Spleen (tissue), 11 donors: ENCODE data around the gene NFKBIE. TPM values are rescaled to one million over a fixed set of nuclear protein-coding genes. Genes with fewer than 3 reads are reported as not detected.
A peak's percentile ranks its signal among the peaks of the same experiment; 100 is the strongest.

Experiments used
- DNase-seq: peaks from one replicate; pipeline ENCODE4 v3.0.0-alpha.2; 2020
- H3K27ac ChIP-seq, 8 donors: fragments of 200-600 bp; sonication (generic) in 7 of 8; 1 replicate in 4 of 8; 2 replicates in 4 of 8; pipeline versions ENCODE4 v1.5.0 to v1.8.0; 2016 to 2021; ENCODE audit warnings: inconsistent platforms in 4 of 8, mild to moderate bottlenecking in 4 of 8, moderate library complexity in 1 of 8
- H3K27me3 ChIP-seq, 7 donors: fragments of 200-600 bp; sonication (generic) in 6 of 7; replicated peaks in 1 of 7; 1 replicate in 4 of 7; 2 replicates in 3 of 7; pipeline versions ENCODE4 v1.5.0 to v1.8.0; 2016 to 2021; ENCODE audit warnings: inconsistent platforms in 3 of 7, mild to moderate bottlenecking in 1 of 7
- H3K36me3 ChIP-seq, 6 donors: fragments of 200-600 bp; sonication (generic) in 5 of 6; 1 replicate in 4 of 6; 2 replicates in 2 of 6; pipeline versions ENCODE4 v1.5.0 to v1.8.0; 2016 to 2021; ENCODE audit warnings: inconsistent platforms in 2 of 6
- H3K4me1 ChIP-seq, 6 donors: fragments of 200-600 bp; sonication (generic) in 5 of 6; 1 replicate in 3 of 6; 2 replicates in 3 of 6; pipeline versions ENCODE4 v1.5.0 to v1.8.0; 2016 to 2021; ENCODE audit warnings: inconsistent platforms in 3 of 6
- H3K4me3 ChIP-seq, 8 donors: fragments of 200-600 bp; sonication (generic) in 7 of 8; 1 replicate in 4 of 8; 2 replicates in 4 of 8; pipeline versions ENCODE4 v1.5.0 to v1.8.0; 2016 to 2021; ENCODE audit warnings: inconsistent platforms in 4 of 8, mild to moderate bottlenecking in 4 of 8, moderate library complexity in 2 of 8
- H3K9me3 ChIP-seq, 8 donors: fragments of 200-600 bp; sonication (generic) in 7 of 8; 1 replicate in 4 of 8; 2 replicates in 4 of 8; pipeline versions ENCODE4 v1.5.0 to v1.8.0; 2016 to 2021; ENCODE audit warnings: inconsistent platforms in 4 of 8
- CTCF ChIP-seq, 11 experiments: fragments of 200-600 bp in 7 of 11; fragments of 450-650 bp in 4 of 11; sonication (generic) in 4 of 11; IDR thresholded peaks in 8 of 11; conservative IDR thresholded peaks in 3 of 11; 1 replicate in 7 of 11; 2 replicates in 4 of 11; pipeline versions ENCODE4 v1.4.0 to v1.8.0; 2016 to 2021; ENCODE audit warnings: antibody characterized with exemption in 11 of 11, inconsistent platforms in 4 of 11, mild to moderate bottlenecking in 1 of 11
- POLR2A ChIP-seq, 3 donors: fragments of 450-650 bp; IDR thresholded peaks; one replicate each; pipeline ENCODE4 v1.5.1; 2017; ENCODE audit warnings: antibody characterized with exemption in 3 of 3, mild to moderate bottlenecking in 1 of 3
- POLR2AphosphoS5 ChIP-seq, 3 donors: sonication (generic); formaldehyde crosslinking; IDR thresholded peaks; one replicate each; pipeline ENCODE4 v1.5.1; 2017; ENCODE audit warnings: antibody characterized with exemption in 3 of 3
- WGBS, 5 donors: extraction: QIAGEN DNeasy Blood & Tissue Kit in 3 of 5; methylation state at CpG; one replicate each; pipeline versions ENCODE4 v1.1.5 to v1.1.7; 2013 to 2018; 5-methylcytosine and 5-hydroxymethylcytosine counted together
- intact Hi-C: fragments of 100-400 bp; cut with DNase I; formaldehyde crosslinking; loops from one replicate; pipeline ENCODE4 v1.15.0; 2023; ENCODE audit warnings: low total_unique reads
- polyA plus RNA-seq, 3 donors: library from polyadenylated mRNA; stranded (reverse); fragments of 200-250 nt; gene quantifications; one replicate each; pipeline ENCODE4 v1.2.1, GENCODE V29; 2013
- total RNA-seq, 7 donors: library from RNA; depleted of rRNA in 3 of 7; stranded (reverse); fragments of >200 nt in 3 of 7; fragmentation: NEBNext Ultra II Directional in 4 of 7; extraction: Animal tissue kit (Norgen Biotek cat#: 25700) in 4 of 7; gene quantifications; one replicate each; pipeline versions ENCODE4 v1.1.0 to v1.2.1, GENCODE V29; 2016 to 2021
- donor health status: healthy with polysubstance abuse.
- donor health status: DM: no; HTN: no; CAD: no; lungs with moderate emphysema.
- donor health status: DM: no; HTN: no; CAD: no.
- donor health status: Bipolar disorder and iron deficiency.
- donor health status: healthy.
- donor health status: DM: no; HTN: no; CAD: no.
- donor health status: DM: yes; HTN: yes; CAD: no.

The NFKBIE gene
- total and polyA plus RNA-seq, 10 donors, result 32.2 to 89.7 (median 49.0) TPM

- TF ChIP-seq POLR2AphosphoS5 (IDR thresholded peaks at IDR 0.05) (peak in 2 of 3 donors; percentile 39 to 54), POLR2A (IDR thresholded peaks at IDR 0.05) (no peak)
- peak; percentile 81 for DNase-seq
- 70 to 93% (median 89%) methylated on average over 8 of the region's 8 CpGs for WGBS, 5 donors
- Histone ChIP-seq H3K9me3 (no peaks in the 10 kb centered on the region), H3K4me1 (peaks cover 41 to 98% (median 90%) of the 10 kb centered on the region in 6 donors), H3K36me3 (peaks cover 2 to 59% (median 42%) of the 10 kb centered on the region in 6 donors), H3K27ac (peak overlapping the region in 7 of 8 donors; percentile 41 to 98 (median 95)), H3K4me3 (peak overlapping the region in 1 of 8 donors; percentile 35), H3K27me3 (no peaks in the 10 kb centered on the region)
- intact Hi-C loops, result no loop called here
Observed at GRCh38 chr6:44260011-44260410, 5.3 kb downstream of the NFKBIE start.

- no peaks in the 10 kb centered on the region for H3K9me3 ChIP-seq
- peaks cover 41 to 98% (median 92%) of the 10 kb centered on the region in 6 donors for H3K4me1 ChIP-seq
- no peak overlapping the region for H3K4me3 ChIP-seq
- TF ChIP-seq POLR2AphosphoS5 (IDR thresholded peaks at IDR 0.05) (peak in 1 of 3 donors; percentile 12), POLR2A (IDR thresholded peaks at IDR 0.05) (no peak)
- H3K36me3 ChIP-seq, result peaks cover 7 to 70% (median 52%) of the 10 kb centered on the region in 6 donors
- DNase-seq, result peak; percentile 68
- 80 to 87% (median 86%) methylated on average over 3 of the region's 3 CpGs for WGBS, 5 donors
- H3K27ac ChIP-seq, result peak overlapping the region in 7 of 8 donors; percentile 41 to 98 (median 95)
- intact Hi-C loops, result no loop called here
- no peaks in the 10 kb centered on the region for H3K27me3 ChIP-seq
Observed at GRCh38 chr6:44258921-44259320, 6.4 kb downstream of the NFKBIE start.

GRCh38 chr6:44258325-44258863, 7.0 kb downstream of the NFKBIE start:
- TF ChIP-seq POLR2AphosphoS5 (IDR thresholded peaks at IDR 0.05), result no peak
- TF ChIP-seq POLR2A (IDR thresholded peaks at IDR 0.05), result no peak
- no peak for TF ChIP-seq CTCF (IDR thresholded peaks at IDR 0.05 in 8 of 11, conservative IDR thresholded peaks at IDR 0.05 in 3 of 11)
- peak; percentile 76 for DNase-seq
- peak overlapping the region in 7 of 8 donors; percentile 91 to 98 (median 95) for H3K27ac ChIP-seq
- WGBS, 5 donors, result 59 to 74% (median 67%) methylated on average over 9 of the region's 9 CpGs
- H3K4me1 ChIP-seq, result peaks cover 41 to 98% (median 92%) of the 10 kb centered on the region in 6 donors
- peaks cover 7 to 75% (median 58%) of the 10 kb centered on the region in 6 donors for H3K36me3 ChIP-seq
- H3K27me3 ChIP-seq, result no peaks in the 10 kb centered on the region
- intact Hi-C loops, result no loop called here
- peak overlapping the region in 2 of 8 donors; percentile 92 to 98 for H3K4me3 ChIP-seq
- no peaks in the 10 kb centered on the region for H3K9me3 ChIP-seq

GRCh38 chr6:44257753-44258324, 7.5 kb downstream of the NFKBIE start:
- peaks cover 7 to 81% (median 63%) of the 10 kb centered on the region in 6 donors for H3K36me3 ChIP-seq
- no peaks in the 10 kb centered on the region for H3K27me3 ChIP-seq
- peak overlapping the region; percentile 78 to 98 (median 88) for H3K4me3 ChIP-seq
- WGBS, 5 donors, result 28 to 37% (median 36%) methylated on average over 15 of the region's 15 CpGs
- H3K4me1 ChIP-seq, result peaks cover 41 to 98% (median 90%) of the 10 kb centered on the region in 6 donors
- TF ChIP-seq POLR2A (IDR thresholded peaks at IDR 0.05) (no peak), POLR2AphosphoS5 (IDR thresholded peaks at IDR 0.05) (peak in 1 of 3 donors; percentile 36), CTCF (IDR thresholded peaks at IDR 0.05 in 8 of 11, conservative IDR thresholded peaks at IDR 0.05 in 3 of 11) (peak in 7 of 11 experiments; percentile 0 to 52 (median 7))
- no peaks in the 10 kb centered on the region for H3K9me3 ChIP-seq
- peak overlapping the region; percentile 91 to 98 (median 94) for H3K27ac ChIP-seq
- DNase-seq, result no peak
- intact Hi-C loops, result no loop called here
